C1 segment of cervical spinal cord (tissue), 14 donors: ENCODE measurements around the gene NOPCHAP1.

Source experiments
- DNase-seq, 14 donors: peaks; one replicate each; lab custom pipeline; 2025; lab: John Stamatoyannopoulos, UW

NOPCHAP1 gene

GRCh38 chr12:105020241-105020962 lies 34.3 kb downstream of the NOPCHAP1 start:
- DNase-seq = no peak

GRCh38 chr12:105024928-105025327 lies 38.8 kb downstream of the NOPCHAP1 start:
- no peak for DNase-seq

- peak in 6 of 14 donors; percentile 1 to 43 (median 6) for DNase-seq
Observed at GRCh38 chr12:105025890-105026289, 39.8 kb downstream of the NOPCHAP1 start.

- no peak for DNase-seq
Observed at GRCh38 chr12:105026411-105026810, 40.3 kb downstream of the NOPCHAP1 start.

GRCh38 chr12:105030820-105031807 lies 45.0 kb downstream of the NOPCHAP1 start:
- DNase-seq = no peak

- DNase-seq = no peak
Observed at GRCh38 chr12:105032703-105033357, 46.7 kb downstream of the NOPCHAP1 start.

- DNase-seq = no peak
Observed at GRCh38 chr12:105033851-105034250, 47.7 kb downstream of the NOPCHAP1 start.
